DMS79 (cell line): ENCODE measurements around the gene MBD3.
A peak's percentile ranks its signal among the peaks of the same experiment; 100 is the strongest.

Experiments
- DNase-seq: peaks from one replicate; lab custom pipeline; 2025; lab: John Stamatoyannopoulos, UW

The MBD3 gene

GRCh38 chr19:1598777-1599459, 6.3 kb upstream of the MBD3 start:
- no peak for DNase-seq

GRCh38 chr19:1593501-1593772, 772 bp upstream of the MBD3 start:
- no peak for DNase-seq

GRCh38 chr19:1592024-1592754, 476 bp downstream of the MBD3 start:
- DNase-seq: peak; percentile 43

- DNase-seq: peak; percentile 53
Observed at GRCh38 chr19:1591421-1592023, 1.1 kb downstream of the MBD3 start.

- no peak for DNase-seq
Observed at GRCh38 chr19:1590641-1591397, 1.8 kb downstream of the MBD3 start.

GRCh38 chr19:1587872-1588271, 4.8 kb downstream of the MBD3 start:
- no peak for DNase-seq

GRCh38 chr19:1585243-1585580, 7.5 kb downstream of the MBD3 start:
- no peak for DNase-seq

- DNase-seq: no peak
Observed at GRCh38 chr19:1584500-1585242, 8.0 kb downstream of the MBD3 start.

GRCh38 chr19:1582201-1582600, 10.5 kb downstream of the MBD3 start:
- no peak for DNase-seq

- no peak for DNase-seq
Observed at GRCh38 chr19:1580957-1581356, 11.7 kb downstream of the MBD3 start.

GRCh38 chr19:1580382-1580781, 12.3 kb downstream of the MBD3 start:
- no peak for DNase-seq

- DNase-seq: no peak
Observed at GRCh38 chr19:1579222-1579621, 13.4 kb downstream of the MBD3 start.

- peak; percentile 77 for DNase-seq
Observed at GRCh38 chr19:1577929-1578618, 14.6 kb downstream of the MBD3 start.

- DNase-seq: peak; percentile 95
Observed at GRCh38 chr19:1577090-1577928, 15.4 kb downstream of the MBD3 start.

GRCh38 chr19:1576242-1577089, 16.2 kb downstream of the MBD3 start:
- DNase-seq: no peak

GRCh38 chr19:1575323-1576241, 17.1 kb downstream of the MBD3 start:
- DNase-seq: no peak

- no peak for DNase-seq
Observed at GRCh38 chr19:1574354-1575136, 18.1 kb downstream of the MBD3 start.

GRCh38 chr19:1572795-1573194, 19.9 kb downstream of the MBD3 start:
- DNase-seq: no peak
